Activated T-helper 9 cell treated with anti-CD3 and anti-CD28 coated beads, Interleukin-2, amount 50 U/mL, for 16 hours (primary cell): ENCODE measurements around the gene HTATIP2.
"Not testable (repeated sequence)": the region's sequence is repeated elsewhere in the genome, so short reads cannot be mapped to it uniquely, and the experiment has no call there.

Source experiments
- DNase-seq: peaks from one replicate; pipeline ENCODE4 v3.0.0-alpha.2; 2020; ENCODE audit warnings: low read depth

The HTATIP2 gene

GRCh38 chr11:20372081-20372626 is 8.6 kb downstream of the HTATIP2 start:
- DNase-seq = no peak

- DNase-seq = no peak
These were observed 9.6 kb downstream of the HTATIP2 start for GRCh38 chr11:20373147-20373546.

GRCh38 chr11:20373568-20374209 is 10.2 kb downstream of the HTATIP2 start:
- no peak for DNase-seq

- DNase-seq = no peak
These were observed 11.3 kb downstream of the HTATIP2 start for GRCh38 chr11:20374741-20375300.

GRCh38 chr11:20376162-20376730 is 12.7 kb downstream of the HTATIP2 start:
- DNase-seq = no peak

- DNase-seq = not testable (repeated sequence)
These were observed 22.5 kb downstream of the HTATIP2 start for GRCh38 chr11:20385996-20386395.

- DNase-seq = peak; percentile 98
These were observed 24.0 kb downstream of the HTATIP2 start, which contains the start of gene PRMT3 for GRCh38 chr11:20387261-20388095. PRMT3 (plus strand) TSS chr11:20387716; CDS start chr11:20387747, 31 bp downstream.

GRCh38 chr11:20388096-20389055 is 24.9 kb downstream of the HTATIP2 start:
- no peak for DNase-seq

GRCh38 chr11:20397281-20397680 is 33.8 kb downstream of the HTATIP2 start:
- no peak for DNase-seq

GRCh38 chr11:20399498-20399897 is 36.0 kb downstream of the HTATIP2 start:
- no peak for DNase-seq

- DNase-seq = no peak
These were observed 39.5 kb downstream of the HTATIP2 start for GRCh38 chr11:20403059-20403458.

- no peak for DNase-seq
These were observed 43.0 kb downstream of the HTATIP2 start for GRCh38 chr11:20406484-20406883.

GRCh38 chr11:20407344-20407743 is 43.8 kb downstream of the HTATIP2 start:
- DNase-seq = no peak

GRCh38 chr11:20415432-20415831 is 51.9 kb downstream of the HTATIP2 start:
- no peak for DNase-seq

- DNase-seq = no peak
These were observed 54.3 kb downstream of the HTATIP2 start for GRCh38 chr11:20417771-20418170.

GRCh38 chr11:20421946-20422345 is 58.4 kb downstream of the HTATIP2 start:
- DNase-seq = no peak

- DNase-seq = no peak
These were observed 65.7 kb downstream of the HTATIP2 start for GRCh38 chr11:20429216-20429615.
